Activated CD8-positive, alpha-beta memory T cell treated with anti-CD3 and anti-CD28 coated beads for 4 hours (primary cell): ENCODE measurements around the gene RAX2.
"Not testable (repeated sequence)": the region's sequence is repeated elsewhere in the genome, so short reads cannot be mapped to it uniquely, and the experiment has no call there.

Source experiments
- DNase-seq, 2 donors: peaks; one replicate each; pipeline ENCODE4 v3.0.0-alpha.2; 2020; ENCODE audit warnings: low read depth in 2 of 2

The RAX2 gene

DNA sequence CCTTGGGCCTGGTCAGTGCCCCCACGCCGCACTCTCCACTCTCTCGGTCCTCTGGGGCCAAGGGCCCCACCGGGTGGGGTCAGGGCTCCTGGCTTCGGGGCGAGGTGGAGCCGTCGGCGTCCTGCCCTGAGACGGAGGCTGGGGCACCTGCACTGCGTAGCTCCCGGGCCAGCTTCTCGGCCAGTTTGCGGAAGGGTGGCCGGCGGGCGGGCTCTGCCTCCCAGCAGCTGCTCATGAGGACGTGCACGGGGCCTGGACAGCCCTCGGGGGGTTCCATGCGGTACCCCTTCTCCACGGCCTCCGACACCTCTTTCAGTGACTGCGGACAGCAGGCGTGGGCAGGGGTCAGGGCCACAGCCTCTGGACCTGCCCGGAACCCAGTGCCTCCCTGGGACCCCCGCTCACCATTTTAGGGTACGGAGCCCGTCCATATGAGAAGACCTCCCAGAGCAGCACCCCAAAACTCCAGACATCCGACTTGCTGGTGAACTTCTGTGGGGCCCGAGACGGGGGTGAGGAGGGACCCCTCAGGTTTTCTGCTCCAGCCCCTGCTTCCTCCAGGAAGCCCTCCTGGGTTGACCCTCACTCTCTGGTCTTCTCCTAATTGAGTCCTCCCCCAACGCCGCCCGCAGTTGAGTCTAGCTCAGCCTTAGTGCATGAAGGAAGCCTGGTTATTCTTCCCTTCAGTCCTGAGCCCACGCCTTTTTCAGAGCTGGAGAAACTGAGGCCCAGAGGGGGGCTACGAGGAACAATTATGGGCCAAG is 6.3 kb upstream of the RAX2 start:
- DNase-seq: no peak

- DNase-seq: no peak
Observed at GRCh38 chr19:3776479-3777040, 4.5 kb upstream of the RAX2 start.

DNA sequence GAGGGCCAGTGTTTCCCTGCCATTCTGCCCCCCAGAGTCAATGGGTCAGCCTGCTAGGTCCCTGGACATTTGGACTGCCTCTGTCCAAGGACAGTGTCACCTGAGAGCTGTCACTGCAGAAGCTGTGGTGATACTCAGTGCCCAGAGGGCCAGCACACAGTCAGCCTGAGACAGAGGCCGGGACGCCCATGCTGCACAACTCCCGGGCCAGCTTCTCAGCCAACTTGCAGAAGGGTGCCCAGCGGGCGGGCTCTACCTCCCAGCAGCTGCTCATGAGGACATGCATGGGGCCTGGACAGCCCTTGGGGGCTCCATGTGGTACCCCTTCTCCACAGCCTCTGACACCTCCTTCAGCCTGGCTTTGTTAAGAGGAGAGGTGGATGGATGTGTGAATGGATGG is 3.8 kb upstream of the RAX2 start:
- no peak for DNase-seq

- no peak for DNase-seq
Observed at GRCh38 chr19:3775374-3775711, 3.3 kb upstream of the RAX2 start.

- no peak for DNase-seq
Observed at GRCh38 chr19:3774621-3775373, 2.8 kb upstream of the RAX2 start.

GRCh38 chr19:3773814-3774515 is 1.9 kb upstream of the RAX2 start:
- DNase-seq: no peak

DNA sequence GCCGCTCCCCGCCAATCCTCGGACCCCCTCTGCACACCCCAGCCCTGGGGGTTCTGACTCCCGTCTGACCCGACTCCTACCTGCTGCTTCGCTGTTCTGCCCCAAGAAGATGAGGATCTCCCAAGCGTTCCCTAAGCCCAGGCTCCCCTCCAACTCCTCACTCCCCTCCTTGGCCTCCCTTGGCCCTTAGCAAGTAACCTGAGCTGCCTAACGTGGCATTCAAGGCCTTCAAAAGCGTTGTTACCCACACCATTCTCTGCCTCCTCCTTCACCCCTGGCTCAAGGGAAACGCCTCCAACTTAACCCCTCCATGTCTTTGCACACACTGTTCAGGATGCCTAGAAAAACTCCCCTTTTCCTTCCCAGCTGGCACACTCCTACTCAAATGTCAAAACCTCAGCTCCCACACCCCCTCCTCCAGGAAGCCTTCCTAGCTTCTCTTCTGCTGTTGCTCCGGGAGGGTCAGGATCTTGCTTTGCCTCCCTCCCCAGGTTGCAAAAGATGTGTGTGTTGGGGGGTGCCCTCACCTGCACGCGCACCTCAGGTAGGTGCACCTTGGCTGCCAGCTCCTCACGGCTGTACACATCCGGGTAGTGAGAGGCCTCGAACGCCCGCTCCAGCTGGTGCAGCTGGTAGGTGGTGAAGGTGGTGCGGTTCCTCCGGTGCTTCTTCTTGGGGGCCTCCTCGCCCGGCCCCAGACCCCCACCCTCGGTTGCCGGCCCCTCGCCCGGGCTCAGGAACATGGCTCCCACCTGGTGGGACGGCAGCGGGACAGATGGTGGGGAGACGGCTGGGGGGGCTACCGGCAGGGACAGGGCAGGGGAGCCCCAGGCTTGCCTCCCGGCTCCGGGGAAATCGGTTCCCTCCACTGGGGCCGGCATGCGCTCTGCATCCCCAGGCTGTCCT is 775 bp downstream of the RAX2 start:
- DNase-seq: no peak

DNA sequence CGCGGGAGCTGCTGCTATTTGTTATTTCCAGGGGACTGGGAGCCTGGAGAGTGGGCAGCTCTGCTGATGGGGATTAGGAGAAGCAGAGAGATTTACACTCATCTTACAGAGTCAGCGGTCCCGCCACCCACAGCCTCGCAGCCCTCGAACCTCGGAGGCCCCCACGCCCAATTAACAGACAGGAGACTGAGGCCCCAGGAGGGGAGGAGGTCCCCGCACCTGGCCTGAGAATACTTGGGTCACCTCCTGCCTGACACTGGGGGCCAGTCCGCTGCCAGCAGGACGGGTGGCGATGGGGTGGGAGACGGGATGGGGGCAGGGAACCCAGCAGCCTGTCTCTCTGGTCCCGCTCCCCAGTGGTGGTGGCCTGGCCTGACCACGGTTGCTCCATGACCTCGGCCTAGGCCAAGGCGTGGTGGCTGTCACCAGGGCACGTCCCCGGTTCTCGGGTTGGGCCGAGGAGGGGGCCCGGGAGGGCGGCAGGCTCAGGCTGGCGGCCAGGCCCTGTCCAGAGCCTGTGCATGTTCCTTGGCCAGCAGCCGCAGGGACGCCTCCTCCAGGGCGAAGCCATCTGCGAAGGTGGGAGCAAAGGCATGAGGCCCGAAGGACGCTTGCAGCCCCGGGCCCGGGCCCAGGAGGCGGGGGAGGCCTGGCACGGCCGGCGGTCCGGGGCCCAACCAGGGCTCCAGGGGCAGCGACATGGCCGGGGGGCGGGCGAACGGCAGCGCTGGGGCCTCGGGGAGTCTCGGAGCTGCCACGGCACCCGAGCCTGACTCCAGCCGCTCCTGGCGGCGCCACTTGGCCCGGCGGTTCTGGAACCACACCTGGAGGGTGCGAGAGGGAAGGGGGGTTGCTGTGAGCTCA is 1.7 kb downstream of the RAX2 start:
- DNase-seq: no peak

DNA sequence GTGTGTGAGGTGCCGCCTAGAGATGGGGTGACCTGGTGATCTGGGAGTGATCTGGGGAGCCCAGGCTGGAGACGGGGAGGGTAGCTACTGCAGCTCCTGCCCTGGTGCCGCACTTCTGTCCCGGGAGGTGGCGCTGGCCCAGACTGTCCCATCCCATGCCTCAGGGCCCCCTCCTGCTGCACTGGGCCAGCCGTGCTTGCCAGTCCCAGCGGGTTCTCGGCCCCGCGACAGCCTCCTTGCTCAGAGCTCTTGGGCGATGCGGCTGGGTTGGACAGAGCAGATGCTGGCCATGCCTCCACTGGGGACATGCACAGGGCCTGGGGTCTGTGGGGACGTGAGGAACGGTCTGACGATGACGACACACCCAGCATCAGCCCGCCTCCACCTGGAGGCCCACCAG is 2.5 kb downstream of the RAX2 start:
- DNase-seq: no peak

DNA sequence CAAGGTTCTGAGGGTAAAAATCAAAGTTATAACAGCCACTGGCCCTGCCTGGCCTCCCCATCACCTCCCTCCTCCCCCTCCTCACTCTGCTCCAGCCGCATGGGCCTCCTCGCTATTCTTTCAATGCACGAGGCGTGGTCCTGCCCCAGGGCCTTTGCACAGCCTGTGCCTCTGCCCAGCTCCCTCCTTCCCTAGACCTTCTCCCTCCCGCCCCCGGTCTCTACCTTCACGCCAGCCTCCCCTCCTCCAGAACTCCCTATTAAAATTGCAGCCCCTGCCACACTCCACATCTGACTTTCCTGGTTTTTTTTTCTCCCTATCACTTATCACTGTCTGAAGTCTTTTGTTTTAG is 3.3 kb downstream of the RAX2 start:
- DNase-seq: no peak

DNA sequence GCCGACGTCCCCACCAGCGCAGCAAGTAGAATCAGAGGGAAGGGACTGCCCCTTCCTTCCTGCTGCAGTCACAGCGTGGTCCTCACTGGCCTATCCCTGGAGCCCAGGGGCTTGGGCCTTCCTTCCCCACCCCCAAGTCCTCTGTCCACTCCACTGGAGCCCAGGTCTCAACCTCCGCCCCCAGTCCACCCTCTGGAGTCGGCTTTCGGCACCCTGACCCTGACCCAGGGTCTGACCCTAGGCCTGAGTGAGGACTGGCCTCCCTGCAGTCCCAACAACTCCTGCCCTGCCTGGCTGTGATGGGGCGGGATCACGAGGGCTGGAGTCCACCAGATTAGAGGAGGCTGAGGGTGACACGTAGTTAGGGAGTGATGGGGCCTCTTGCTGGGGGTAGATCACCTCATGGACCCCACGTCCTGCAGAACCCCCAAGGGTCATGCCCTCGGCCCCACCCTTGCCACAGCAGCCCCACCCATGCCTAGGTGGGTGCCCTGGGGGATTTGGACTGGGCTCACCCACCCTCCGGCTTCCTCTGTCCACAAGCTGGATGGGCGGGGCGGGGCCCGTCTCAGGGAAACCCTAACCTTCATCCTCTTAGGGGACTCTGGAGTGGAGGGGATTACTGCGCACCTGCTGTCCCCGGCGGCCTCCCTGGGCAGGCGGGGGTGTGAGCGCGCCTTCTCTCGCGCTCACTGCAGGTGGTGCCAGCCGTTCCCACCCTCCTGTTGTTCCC is 3.8 kb downstream of the RAX2 start:
- no peak for DNase-seq

- no peak for DNase-seq
Observed at GRCh38 chr19:3767050-3767449, 5.0 kb downstream of the RAX2 start.

GRCh38 chr19:3766520-3766919 is 5.5 kb downstream of the RAX2 start:
- DNase-seq: no peak

DNA sequence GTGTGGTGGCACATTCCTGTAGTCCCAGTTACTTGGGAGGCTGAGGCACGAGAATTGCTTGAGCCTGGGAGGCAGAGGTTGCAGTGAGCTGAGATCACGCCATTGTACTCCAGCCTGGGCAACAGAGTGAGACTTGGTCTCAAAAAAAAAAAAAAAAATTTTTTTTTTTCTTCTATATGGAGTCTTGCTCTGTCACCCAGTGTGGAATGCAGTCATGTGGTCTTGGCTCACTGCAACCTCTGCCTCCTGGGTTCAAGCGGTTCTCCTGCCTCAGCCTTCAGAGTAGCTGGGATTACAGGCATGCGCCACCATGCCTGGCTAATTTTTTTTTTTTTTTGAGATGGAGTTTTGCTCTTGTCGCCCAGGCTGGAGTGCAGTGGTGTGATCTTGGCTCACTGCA is 6.3 kb downstream of the RAX2 start:
- DNase-seq: not testable (repeated sequence)

- DNase-seq: no peak
Observed at GRCh38 chr19:3765121-3765520, 6.9 kb downstream of the RAX2 start.

DNA sequence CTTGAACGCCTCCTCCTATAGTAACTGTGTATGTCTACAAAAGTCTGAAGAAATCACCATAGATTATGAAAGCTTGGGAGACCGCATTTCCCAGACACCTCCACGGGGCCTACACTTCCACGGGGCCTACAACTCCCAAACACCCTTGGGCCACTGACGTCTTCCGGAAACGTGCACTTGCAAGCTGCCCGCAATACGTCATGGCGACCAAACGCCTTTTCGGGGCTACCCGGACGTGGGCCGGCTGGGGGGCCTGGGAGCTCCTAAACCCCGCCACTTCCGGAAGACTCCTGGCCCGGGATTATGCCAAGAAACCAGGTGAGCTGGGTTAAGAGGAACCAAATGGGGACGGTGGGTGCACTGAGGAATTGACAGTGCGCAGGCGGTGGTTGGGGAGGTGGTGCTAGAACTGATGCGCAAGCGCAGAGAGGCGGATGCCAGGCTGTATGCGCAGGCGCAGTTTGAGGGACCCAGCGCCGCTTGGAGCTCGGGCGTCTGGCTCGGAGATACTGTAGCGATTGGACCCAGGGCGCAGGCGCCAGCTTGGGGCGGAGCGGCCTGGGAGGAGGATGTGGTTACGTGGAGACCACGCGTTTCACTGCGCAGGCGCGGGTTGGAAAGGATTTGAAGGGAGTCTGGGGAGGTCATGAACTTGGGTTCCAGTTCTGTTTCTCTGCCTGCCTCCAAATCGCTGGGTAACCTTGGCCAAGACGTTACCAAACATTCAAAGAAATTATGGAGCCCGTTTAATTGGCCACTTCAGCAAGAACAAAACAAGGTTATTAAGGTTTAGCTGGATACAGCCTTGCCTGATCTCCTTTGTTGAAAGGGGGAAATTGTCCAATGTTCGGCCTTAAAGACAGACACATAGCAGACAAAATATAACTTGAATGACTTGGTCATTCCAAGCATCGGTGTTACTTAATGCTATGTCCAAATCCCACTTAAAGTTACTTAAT is 9.2 kb downstream of the RAX2 start, which contains the start of gene MRPL54:
Gene MRPL54 (plus strand): TSS at position 182 of the 959 bp plus-strand sequence. CDS start 19 bp downstream, at position 201.
- DNase-seq: peak; percentile 99

DNA sequence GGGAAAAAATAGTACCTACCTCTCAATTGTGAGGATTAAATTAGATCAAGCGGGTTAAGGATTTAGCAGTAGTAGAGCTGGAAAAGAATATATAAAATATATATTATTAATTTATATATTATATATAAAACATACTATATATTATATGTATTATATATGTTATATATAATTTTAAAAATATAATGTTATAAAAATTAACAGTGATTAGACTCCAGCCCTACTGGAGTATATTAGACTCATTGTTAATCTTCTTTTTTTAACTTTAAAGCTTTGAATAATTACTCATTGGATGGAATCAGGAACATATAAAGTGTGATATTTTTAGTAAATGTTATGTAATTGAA is 9.9 kb downstream of the RAX2 start:
- no peak for DNase-seq

- DNase-seq: peak; percentile 90 to 91
Observed at GRCh38 chr19:3761382-3762129, 10.5 kb downstream of the RAX2 start, which contains the start of gene APBA3. Gene APBA3, minus strand, starts transcription at chr19:3761692. Its CDS starts 1,428 bp downstream, at chr19:3760264.
